GM21528 (cell line): Measurements from ENCODE around the gene WFDC13.
"Not testable (repeated sequence)": the region's sequence is repeated elsewhere in the genome, so short reads cannot be mapped to it uniquely, and the experiment has no call there.

Experiments
- ATAC-seq: cut with Tn5 transposase; IDR thresholded peaks from one replicate; pipeline ENCODE4 v1.9.1; 2021; ENCODE audit warnings: mild to moderate bottlenecking, moderate library complexity; ENCODE audit not compliant: unreplicated experiment, low FRiP score

The WFDC13 gene

GRCh38 chr20:45701873-45702272 lies at the start of gene WFDC13:
TSS of gene WFDC13 (plus strand) at chr20:45702038. CDS start at chr20:45702124, 86 bp downstream.
- no peak for ATAC-seq

- not testable (repeated sequence) for ATAC-seq
These were observed 44.8 kb upstream of the WFDC13 start for GRCh38 chr20:45657038-45657437.

GRCh38 chr20:45670139-45670538 lies 31.7 kb upstream of the WFDC13 start, which contains the start of gene WFDC11:
TSS of gene WFDC11 (minus strand) at chr20:45670239. CDS start at chr20:45650600, 19,639 bp downstream.
- no peak for ATAC-seq

GRCh38 chr20:45672765-45673164 lies 29.1 kb upstream of the WFDC13 start:
- ATAC-seq: no peak

GRCh38 chr20:45679650-45680049 lies 22.2 kb upstream of the WFDC13 start:
- ATAC-seq: no peak

GRCh38 chr20:45685896-45686295 lies 15.9 kb upstream of the WFDC13 start:
- ATAC-seq: no peak

GRCh38 chr20:45693346-45693745 lies 8.5 kb upstream of the WFDC13 start:
- ATAC-seq: not testable (repeated sequence)

- no peak for ATAC-seq
These were observed 6.3 kb upstream of the WFDC13 start for GRCh38 chr20:45695496-45695895.

GRCh38 chr20:45701104-45701503 lies 734 bp upstream of the WFDC13 start:
- no peak for ATAC-seq

GRCh38 chr20:45704969-45705637 lies 3.3 kb downstream of the WFDC13 start, which contains the start of gene WFDC10B:
TSS of gene WFDC10B (minus strand) at chr20:45705019. CDS start at chr20:45685992, 19,027 bp downstream.
- ATAC-seq: no peak

- not testable (repeated sequence) for ATAC-seq
These were observed 14.4 kb downstream of the WFDC13 start for GRCh38 chr20:45716141-45716688.

GRCh38 chr20:45722047-45722446 lies 20.2 kb downstream of the WFDC13 start, which contains the start of gene SPINT4:
TSS of gene SPINT4 (plus strand) at chr20:45722347. CDS start at chr20:45722368, 21 bp downstream.
- no peak for ATAC-seq

GRCh38 chr20:45725134-45725533 lies 23.3 kb downstream of the WFDC13 start:
- no peak for ATAC-seq

GRCh38 chr20:45727044-45727443 lies 25.2 kb downstream of the WFDC13 start:
- no peak for ATAC-seq

- ATAC-seq: no peak
These were observed 30.4 kb downstream of the WFDC13 start for GRCh38 chr20:45732199-45732598.

GRCh38 chr20:45735552-45735951 lies 33.7 kb downstream of the WFDC13 start:
- no peak for ATAC-seq

GRCh38 chr20:45735988-45736387 lies 34.1 kb downstream of the WFDC13 start:
- ATAC-seq: no peak

GRCh38 chr20:45742596-45742995 lies 40.8 kb downstream of the WFDC13 start:
- no peak for ATAC-seq

GRCh38 chr20:45745015-45745414 lies 43.2 kb downstream of the WFDC13 start:
- ATAC-seq: no peak

- ATAC-seq: no peak
These were observed 49.9 kb downstream of the WFDC13 start for GRCh38 chr20:45751721-45752120.

GRCh38 chr20:45752746-45753145 lies 50.9 kb downstream of the WFDC13 start:
- no peak for ATAC-seq

GRCh38 chr20:45758096-45758495 lies 56.3 kb downstream of the WFDC13 start:
- no peak for ATAC-seq
